Measurements from ENCODE around the gene CYP11A1. TPM values are rescaled to one million over a fixed set of nuclear protein-coding genes. Genes with fewer than 3 reads are reported as not detected.

The CYP11A1 gene
- total and polyA plus RNA-seq, 4 donors, result 0.15 to 0.97 (median 0.69) TPM

DNA sequence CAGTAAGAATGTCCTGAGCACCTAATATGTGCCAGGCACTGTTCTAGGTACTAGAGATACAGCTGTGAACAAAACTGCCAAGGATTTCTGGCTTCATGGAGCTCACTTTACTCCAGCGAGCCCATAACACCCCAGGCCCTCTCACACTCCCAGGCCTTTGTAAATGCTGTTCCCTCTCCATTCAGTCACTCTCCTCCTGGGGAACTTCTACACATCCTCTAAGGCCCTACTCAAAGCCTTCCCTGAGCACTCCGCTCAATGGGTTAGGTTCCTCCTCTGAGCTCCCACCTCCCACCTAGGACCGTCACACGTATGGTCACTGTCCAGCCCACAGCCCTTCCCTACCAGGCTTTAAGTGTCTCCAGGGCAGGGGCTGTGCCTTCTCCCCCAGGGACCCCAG, 39.1 kb upstream of the CYP11A1 start:
- DNase-seq (no peak), ATAC-seq (ENCODE audit: insufficient read depth, low FRiP score) (no peak)
- no peaks in the 10 kb centered on the region for H3K27me3 ChIP-seq (ENCODE audit: control insufficient read depth in 3 of 3, insufficient read depth in 3 of 3, low read length in 2 of 3)
- H3K27ac ChIP-seq (ENCODE audit: low read depth in 1 of 2, low read length in 1 of 2), result no peak overlapping the region
- H3K36me3 ChIP-seq (ENCODE audit: control insufficient read depth in 4 of 4, insufficient read depth in 4 of 4, low read length in 4 of 4), result peaks cover 0 to 3% (median 0%) of the 10 kb centered on the region in 4 donors
- H3K4me1 ChIP-seq (ENCODE audit: control insufficient read depth in 5 of 5, insufficient read depth in 5 of 5, low read length in 5 of 5), result peaks cover 0 to 24% (median 10%) of the 10 kb centered on the region in 5 donors
- H3K4me3 ChIP-seq, result no peak overlapping the region
- TF ChIP-seq, protein P1, sequence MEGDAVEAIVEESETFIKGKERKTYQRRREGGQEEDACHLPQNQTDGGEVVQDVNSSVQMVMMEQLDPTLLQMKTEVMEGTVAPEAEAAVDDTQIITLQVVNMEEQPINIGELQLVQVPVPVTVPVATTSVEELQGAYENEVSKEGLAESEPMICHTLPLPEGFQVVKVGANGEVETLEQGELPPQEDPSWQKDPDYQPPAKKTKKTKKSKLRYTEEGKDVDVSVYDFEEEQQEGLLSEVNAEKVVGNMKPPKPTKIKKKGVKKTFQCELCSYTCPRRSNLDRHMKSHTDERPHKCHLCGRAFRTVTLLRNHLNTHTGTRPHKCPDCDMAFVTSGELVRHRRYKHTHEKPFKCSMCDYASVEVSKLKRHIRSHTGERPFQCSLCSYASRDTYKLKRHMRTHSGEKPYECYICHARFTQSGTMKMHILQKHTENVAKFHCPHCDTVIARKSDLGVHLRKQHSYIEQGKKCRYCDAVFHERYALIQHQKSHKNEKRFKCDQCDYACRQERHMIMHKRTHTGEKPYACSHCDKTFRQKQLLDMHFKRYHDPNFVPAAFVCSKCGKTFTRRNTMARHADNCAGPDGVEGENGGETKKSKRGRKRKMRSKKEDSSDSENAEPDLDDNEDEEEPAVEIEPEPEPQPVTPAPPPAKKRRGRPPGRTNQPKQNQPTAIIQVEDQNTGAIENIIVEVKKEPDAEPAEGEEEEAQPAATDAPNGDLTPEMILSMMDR (IDR thresholded peaks at IDR 0.05; ENCODE audit: control extremely low read depth, extremely low read depth), result no peak
- no peak overlapping the region for H3K9ac ChIP-seq (ENCODE audit: insufficient read depth in 1 of 2, low read length in 2 of 2)
- H3K9me3 ChIP-seq (ENCODE audit: control insufficient read depth in 4 of 4, insufficient read depth in 3 of 4, low read length in 3 of 4), result no peaks in the 10 kb centered on the region
- 91 to 98% methylated on average over 4 of the region's 4 CpGs for WGBS, 2 donors

DNA sequence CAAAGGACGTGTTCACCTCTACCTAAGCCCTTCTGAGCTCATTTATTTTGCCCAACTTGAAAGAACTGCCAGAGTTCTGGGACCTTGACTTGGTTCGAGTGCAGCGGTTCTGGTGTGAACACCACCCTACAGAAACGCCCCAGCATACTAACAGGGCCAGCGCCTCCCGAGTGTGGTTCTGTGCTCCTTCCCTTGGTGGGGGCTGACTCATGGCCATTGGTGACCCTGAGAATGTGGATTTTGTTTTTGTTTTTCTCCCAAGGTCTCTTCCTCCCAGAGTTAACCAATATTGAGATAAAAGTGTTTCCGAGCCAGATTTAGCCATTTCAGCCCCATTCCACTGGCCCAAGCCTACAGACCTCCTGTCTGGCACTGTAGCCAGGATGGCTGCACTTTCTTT, 38.4 kb upstream of the CYP11A1 start:
- Histone ChIP-seq H3K27me3 (ENCODE audit: control insufficient read depth in 3 of 3, insufficient read depth in 3 of 3, low read length in 2 of 3) (no peaks in the 10 kb centered on the region), H3K36me3 (ENCODE audit: control insufficient read depth in 4 of 4, insufficient read depth in 4 of 4, low read length in 4 of 4) (peaks cover 0 to 3% (median 0%) of the 10 kb centered on the region in 4 donors), H3K27ac (ENCODE audit: low read depth in 1 of 2, low read length in 1 of 2) (no peak overlapping the region), H3K4me3 (no peak overlapping the region), H3K9ac (ENCODE audit: insufficient read depth in 1 of 2, low read length in 2 of 2) (no peak overlapping the region), H3K9me3 (ENCODE audit: control insufficient read depth in 4 of 4, insufficient read depth in 3 of 4, low read length in 3 of 4) (no peaks in the 10 kb centered on the region), H3K4me1 (ENCODE audit: control insufficient read depth in 5 of 5, insufficient read depth in 5 of 5, low read length in 5 of 5) (peaks cover 0 to 24% (median 11%) of the 10 kb centered on the region in 5 donors)
- 90 to 91% methylated on average over 7 of the region's 7 CpGs for WGBS, 2 donors
- no peak for DNase-seq
- ATAC-seq (ENCODE audit: insufficient read depth, low FRiP score), result no peak
- TF ChIP-seq, protein P1 (IDR thresholded peaks at IDR 0.05; ENCODE audit: control extremely low read depth, extremely low read depth), result no peak

DNA sequence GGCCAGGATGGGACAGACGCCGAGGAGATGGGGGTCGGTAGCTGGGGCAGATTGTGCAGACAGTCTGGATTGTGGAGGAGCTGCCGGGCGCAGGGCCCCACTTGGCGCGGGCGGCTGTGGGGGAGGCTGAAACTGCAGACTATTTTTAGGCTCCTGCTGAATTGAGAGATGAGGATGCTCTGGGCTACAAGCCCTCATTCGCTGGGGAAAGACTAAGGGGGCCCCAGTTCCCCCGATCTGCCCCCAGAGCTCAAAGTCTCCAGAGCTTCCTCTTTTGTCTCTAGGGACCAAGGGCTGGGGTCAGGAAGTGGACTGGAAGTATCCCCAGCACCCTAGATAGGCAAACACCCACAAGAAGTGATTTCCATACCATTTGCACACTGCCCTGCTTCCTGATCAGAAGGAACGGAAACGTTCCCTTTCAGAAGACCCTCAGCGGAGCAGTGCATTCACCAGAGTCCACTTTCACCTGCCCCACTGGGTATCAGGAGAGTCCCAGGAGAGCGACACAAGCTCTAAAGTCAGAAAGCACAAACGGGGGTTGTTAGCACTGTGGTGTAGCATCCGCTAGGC, 36.6 kb upstream of the CYP11A1 start:
- DNase-seq (peak in 2 of 3 donors; percentile 31 to 70), ATAC-seq (ENCODE audit: insufficient read depth, low FRiP score) (no peak)
- H3K9me3 ChIP-seq (ENCODE audit: control insufficient read depth in 4 of 4, insufficient read depth in 3 of 4, low read length in 3 of 4), result no peaks in the 10 kb centered on the region
- no peak overlapping the region for H3K4me3 ChIP-seq
- TF ChIP-seq, protein P1 (IDR thresholded peaks at IDR 0.05; ENCODE audit: control extremely low read depth, extremely low read depth), result no peak
- no peaks in the 10 kb centered on the region for H3K27me3 ChIP-seq (ENCODE audit: control insufficient read depth in 3 of 3, insufficient read depth in 3 of 3, low read length in 2 of 3)
- peaks cover 0 to 24% (median 11%) of the 10 kb centered on the region in 5 donors for H3K4me1 ChIP-seq (ENCODE audit: control insufficient read depth in 5 of 5, insufficient read depth in 5 of 5, low read length in 5 of 5)
- no peak overlapping the region for H3K9ac ChIP-seq (ENCODE audit: insufficient read depth in 1 of 2, low read length in 2 of 2)
- H3K36me3 ChIP-seq (ENCODE audit: control insufficient read depth in 4 of 4, insufficient read depth in 4 of 4, low read length in 4 of 4), result no peaks in the 10 kb centered on the region
- H3K27ac ChIP-seq (ENCODE audit: low read depth in 1 of 2, low read length in 1 of 2), result no peak overlapping the region
- WGBS, 2 donors, result 34 to 56% methylated on average over 16 of the region's 16 CpGs

DNA sequence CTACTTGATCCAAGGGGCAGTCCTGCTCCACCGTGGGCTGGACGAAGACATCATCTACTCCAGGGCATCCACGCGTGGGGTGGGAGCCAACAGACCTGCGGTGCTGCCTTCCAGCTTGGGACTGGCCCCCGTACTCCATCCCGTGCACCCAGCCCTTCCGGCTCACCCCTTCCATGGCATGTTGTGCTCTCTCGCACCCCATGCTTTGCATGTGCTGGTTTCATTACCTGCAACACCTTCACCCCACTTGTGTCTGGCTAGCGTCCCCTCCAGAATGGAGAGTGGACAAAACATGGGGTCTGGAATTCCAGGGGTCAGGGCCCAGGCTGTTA, 36.1 kb upstream of the CYP11A1 start:
- ATAC-seq (ENCODE audit: insufficient read depth, low FRiP score) (no peak), DNase-seq (no peak)
- Histone ChIP-seq H3K9ac (ENCODE audit: insufficient read depth in 1 of 2, low read length in 2 of 2) (no peak overlapping the region), H3K9me3 (ENCODE audit: control insufficient read depth in 4 of 4, insufficient read depth in 3 of 4, low read length in 3 of 4) (no peaks in the 10 kb centered on the region), H3K27me3 (ENCODE audit: control insufficient read depth in 3 of 3, insufficient read depth in 3 of 3, low read length in 2 of 3) (no peaks in the 10 kb centered on the region), H3K4me1 (ENCODE audit: control insufficient read depth in 5 of 5, insufficient read depth in 5 of 5, low read length in 5 of 5) (peaks cover 0 to 24% (median 11%) of the 10 kb centered on the region in 5 donors), H3K27ac (ENCODE audit: low read depth in 1 of 2, low read length in 1 of 2) (no peak overlapping the region), H3K36me3 (ENCODE audit: control insufficient read depth in 4 of 4, insufficient read depth in 4 of 4, low read length in 4 of 4) (no peaks in the 10 kb centered on the region), H3K4me3 (no peak overlapping the region)
- TF ChIP-seq, protein P1 (IDR thresholded peaks at IDR 0.05; ENCODE audit: control extremely low read depth, extremely low read depth), result no peak
- 84 to 86% methylated on average over 10 of the region's 10 CpGs for WGBS, 2 donors
